Suppressor macrophage (primary cell): ENCODE results near the gene MKKS.
"Not testable (repeated sequence)": the region's sequence is repeated elsewhere in the genome, so short reads cannot be mapped to it uniquely, and the experiment has no call there.

ENCODE experiments used
- DNase-seq, 4 experiments: peaks; one replicate each; pipeline ENCODE4 v3.0.0-alpha.2; 2020 to 2022

Gene MKKS

DNA sequence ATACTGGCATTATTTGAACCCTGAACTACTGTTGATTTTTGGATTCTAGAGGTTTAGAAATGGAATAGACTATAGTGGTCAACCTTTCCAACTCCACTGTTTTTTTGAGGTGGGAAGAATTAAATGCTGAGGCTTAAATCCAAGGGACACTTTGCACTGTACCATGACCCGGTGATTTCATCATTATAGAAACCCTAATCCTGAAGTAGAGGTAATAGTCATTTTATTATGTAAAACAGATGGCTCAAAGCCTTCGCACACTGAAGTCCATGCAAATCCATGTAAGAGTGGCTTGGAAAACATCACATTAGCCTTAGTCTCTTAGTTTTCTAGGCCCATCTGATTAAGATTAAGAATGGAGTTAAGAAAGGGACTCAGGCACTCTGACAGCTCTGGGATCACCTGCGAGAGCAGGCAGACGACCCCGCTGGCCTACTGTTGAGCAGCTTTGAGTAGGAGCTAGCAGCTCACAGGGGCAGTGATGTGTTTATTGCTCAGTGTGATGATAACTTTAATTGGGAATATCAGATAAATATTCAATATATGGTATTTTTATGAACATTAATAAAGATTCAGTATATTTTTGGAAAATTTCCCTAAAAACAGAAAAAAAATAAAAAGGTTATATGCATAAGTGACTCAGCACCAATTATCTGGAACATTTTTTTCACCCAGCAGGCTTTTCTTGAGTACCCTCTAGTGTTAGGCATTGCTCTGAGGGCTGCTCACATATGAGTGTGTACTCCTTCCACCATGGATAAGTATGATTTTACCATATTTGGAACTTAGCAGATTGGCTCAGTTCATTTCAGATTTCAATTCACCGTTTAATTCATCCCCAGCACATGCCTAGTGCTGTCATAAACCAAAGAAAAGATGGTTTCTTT, 14.5 kb upstream of the MKKS start:
- DNase-seq: no peak

DNA sequence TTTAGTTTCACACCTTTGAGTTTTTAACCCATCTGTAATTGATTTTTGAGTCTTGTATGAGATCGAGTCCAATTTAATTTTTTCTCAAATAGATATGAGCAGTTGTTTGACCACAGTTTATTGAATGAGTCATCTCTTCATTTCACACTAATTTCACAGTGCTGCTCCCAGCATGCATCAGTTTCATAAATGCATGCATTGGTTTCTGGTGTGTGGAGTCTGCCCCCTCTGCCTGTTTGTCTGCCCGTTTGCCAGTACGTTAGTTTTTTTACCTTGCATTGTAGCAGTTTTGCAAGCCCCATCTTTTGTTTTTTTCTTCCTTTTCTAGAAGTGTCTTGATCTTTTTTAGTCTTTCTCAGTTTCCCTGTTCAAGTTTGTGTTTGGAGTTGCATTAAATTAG, 13.0 kb upstream of the MKKS start:
- DNase-seq: peak in 3 of 4 experiments; percentile 11 to 42 (median 33)

DNA sequence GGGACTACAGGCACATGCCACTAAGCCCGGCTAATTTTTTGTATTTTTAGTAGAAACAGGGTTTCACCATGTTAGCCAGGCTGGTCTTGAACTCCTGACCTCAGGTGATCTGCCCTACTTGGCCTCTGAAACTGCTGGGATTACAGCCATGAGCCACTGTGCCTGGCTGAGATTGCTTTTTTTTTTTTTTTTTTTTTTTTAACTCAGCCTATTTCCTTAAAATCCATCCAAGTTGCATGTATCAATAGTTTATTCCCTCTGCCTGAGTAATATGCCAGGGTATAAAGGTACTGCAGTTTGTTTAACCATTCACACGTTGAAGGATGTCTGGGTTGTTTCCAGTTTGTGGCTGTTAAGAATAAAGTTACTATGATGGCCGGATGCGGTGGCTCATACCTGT, 11.7 kb upstream of the MKKS start:
- no peak for DNase-seq

DNA sequence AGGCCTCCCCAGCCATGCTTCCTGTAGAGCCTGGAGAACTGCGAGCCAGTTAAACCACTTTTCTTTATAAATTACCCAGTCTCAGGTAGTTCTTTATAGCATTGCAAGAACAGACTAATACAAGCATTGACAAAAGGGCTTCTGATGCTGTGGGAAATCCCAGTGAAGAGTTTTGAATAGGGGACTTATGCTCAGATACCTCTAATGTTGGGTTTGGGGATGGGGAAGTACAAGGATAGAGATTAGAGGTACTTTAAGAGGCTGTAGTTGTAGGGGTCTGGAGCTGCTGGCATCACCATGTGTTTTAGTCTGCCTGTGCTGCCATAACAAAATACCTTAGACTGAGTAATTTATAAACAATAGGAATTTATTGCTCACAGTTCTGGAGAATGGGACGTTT, 9.9 kb upstream of the MKKS start:
- no peak for DNase-seq

DNA sequence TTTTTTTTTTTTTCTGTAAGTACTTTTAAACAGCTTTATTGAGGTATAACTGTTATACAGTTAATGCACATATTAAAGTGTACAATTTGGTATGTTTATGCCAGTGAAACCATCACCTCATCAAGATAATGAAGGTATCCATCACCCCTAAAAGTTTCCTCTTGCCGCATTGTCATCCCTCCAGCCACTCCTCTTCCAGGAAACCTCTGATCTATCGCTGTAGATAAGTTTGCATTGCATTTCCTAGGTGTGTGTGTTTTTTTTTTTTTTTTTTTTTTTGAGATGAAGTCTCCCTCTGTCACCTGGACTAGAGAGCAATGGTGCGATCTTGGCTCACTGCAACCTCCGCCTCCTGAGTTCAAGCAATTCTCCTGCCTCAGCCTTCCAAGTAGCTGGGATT, 4.2 kb upstream of the MKKS start:
- DNase-seq: no peak

DNA sequence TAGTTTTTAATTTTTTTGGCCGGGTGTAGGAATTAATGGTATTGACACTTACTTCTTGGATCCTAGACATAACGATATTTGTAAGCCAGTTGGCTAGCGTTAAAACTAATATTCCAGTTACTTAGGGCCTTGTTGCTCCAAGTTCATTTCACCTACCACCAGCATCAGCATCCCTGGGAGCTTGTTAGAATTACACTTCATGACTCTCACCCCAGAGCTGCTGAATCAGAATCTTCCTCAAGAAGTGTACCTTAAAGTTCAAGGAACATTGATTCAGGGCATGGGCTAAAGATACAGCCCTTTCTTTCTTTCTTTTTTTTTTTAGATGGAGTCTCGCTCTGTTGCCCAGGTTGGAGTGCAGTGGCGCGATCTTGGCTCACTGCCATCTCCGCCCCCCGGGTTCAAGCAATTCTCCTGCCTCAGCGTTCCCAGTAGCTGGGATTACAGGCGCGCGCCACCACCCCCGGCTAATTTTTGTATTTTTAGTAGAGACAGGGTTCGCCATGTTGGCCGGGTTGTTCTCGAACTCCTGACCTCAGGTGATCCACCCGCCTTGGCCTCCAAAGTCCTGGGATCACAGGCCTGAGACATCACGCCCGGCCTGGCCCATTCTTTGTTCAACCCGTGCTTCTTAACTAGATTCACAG, 2.2 kb upstream of the MKKS start:
- no peak for DNase-seq

DNA sequence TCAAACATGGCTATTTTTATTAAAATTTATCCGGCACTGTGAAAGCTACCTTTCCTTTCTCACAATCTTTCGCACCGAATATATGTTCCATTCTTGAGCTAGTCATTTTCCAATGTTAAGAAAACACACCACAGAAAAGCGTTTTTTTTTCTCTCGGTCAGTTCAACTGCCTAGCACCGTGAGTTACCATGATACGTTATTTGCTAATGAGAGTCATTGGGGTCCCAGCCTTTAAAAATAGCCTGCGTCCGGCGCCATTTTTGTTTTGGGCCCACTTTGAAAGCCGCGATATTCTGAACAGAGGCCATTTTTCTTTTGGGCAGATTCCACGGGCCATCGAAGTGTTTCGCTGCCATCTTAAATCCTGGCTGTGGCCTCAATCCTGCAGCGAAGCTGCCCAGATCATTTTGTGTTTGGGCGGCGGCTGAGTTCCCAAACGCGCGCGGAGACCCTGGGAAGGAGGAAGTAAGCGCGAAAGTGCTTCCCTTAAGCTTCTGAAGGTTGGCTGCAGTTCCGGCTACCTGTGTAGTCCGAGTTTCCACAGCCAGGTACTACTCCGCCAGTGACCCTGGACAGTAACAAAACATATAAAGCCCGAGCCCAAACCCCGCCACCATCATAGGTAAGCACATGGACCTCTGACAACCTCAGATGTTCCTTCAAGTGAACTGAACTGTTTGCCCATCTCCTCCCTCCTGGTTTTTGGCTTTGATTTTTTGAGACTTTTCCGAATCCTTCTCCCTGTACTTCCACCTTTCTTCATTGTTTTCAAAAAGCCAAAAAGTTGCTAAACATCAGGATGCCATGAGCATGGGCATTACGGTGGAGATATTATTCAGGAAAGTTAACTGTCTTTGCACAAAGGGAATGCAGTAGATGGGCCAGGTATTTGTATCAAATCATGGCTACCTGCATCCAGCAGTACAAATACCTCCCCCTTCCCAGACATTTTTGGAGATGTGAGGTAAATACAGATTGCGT, 1.1 kb upstream of the MKKS start, which contains the start of gene SLX4IP:
SLX4IP (plus strand) TSS at position 474 of the 981 bp plus-strand sequence. CDS start 22,900 bp downstream, outside the sequence.
- DNase-seq: peak; percentile 95 to 97 (median 96)

DNA sequence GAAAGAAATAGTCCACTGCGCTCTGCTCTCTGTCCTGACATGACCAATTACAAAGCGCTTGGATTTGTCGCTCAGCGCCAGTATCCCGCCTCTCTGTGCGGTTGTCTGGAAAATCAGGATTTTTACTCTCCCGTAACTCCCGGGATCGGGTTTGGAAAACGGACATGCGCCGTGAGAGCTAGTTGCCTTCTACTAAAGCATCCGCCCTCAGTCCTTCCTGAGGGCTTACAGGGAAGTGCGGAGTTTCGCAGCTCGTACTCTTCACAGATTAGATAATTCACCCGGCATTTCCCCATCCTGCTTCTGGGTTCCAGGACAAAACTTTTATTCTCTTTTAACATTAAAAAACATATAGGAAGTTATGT, 427 bp upstream of the MKKS start:
- peak; percentile 96 to 99 (median 98) for DNase-seq

DNA sequence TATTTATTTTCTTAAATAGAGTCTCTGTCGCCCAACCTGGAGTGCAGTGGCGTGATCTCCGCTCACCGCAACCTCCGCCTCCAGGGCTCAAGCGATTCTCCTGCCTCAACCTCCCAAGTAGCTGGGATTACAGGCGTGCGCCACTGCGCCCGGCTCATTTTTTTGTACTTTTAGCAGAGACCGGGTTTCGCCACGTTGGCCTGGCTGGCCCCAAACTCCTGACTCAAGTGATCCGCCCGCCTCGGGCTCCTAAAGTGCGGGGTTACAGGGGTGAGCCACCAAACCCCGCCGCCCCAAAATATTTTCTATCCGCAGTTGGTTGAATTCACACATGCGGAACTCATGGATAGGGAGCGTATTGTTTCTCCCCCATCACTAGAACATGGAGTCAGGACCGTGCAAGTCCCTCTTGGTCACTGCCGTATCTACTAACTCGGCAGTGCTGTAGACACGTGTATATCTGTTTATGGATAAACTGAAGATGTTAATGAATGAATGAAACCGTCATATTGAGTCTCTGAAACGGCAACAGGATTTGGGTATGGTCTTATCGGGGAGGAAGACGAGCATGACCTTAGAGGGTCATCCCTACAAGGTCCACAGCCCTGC, 904 bp downstream of the MKKS start:
- DNase-seq: peak in 1 of 4 experiments; percentile 4

DNA sequence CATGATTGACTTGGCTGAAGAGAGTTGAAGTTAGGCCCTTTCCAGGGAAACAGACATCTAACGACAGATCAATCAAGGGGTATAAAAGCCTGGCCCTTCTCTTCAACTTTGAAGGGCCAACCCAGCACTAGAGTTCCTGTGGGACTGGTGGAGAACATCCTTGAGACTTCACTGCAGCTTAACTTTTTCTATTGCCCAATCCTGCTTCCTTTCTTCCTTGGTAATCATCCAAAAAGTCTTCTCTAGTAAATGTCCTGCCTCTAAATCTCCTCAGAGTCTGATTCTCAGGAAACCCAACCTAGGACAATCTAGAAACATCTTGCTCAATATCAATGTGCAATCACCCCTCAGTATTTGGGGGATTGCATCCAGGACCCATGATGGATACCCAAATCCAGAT, 1.9 kb downstream of the MKKS start:
- DNase-seq: peak in 1 of 4 experiments; percentile 14

DNA sequence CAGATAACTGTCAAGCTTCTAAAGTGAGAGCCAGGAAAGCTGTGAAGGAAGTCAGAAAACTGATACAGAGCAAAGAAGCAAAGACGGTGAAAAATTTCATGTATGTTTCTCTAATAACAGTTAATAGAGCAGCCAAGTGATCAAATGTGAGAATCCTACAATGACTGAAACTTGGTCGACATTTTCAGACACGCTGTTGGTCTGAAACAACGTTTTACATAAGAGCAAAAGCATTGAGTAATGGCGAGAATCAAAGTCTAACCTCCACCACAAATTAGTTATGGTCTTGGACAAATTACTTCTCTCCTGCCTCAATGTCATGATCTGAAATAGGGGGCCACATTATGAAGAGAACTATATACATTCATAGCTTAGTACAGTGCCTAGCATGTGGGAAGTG, 3.3 kb downstream of the MKKS start:
- no peak for DNase-seq

DNA sequence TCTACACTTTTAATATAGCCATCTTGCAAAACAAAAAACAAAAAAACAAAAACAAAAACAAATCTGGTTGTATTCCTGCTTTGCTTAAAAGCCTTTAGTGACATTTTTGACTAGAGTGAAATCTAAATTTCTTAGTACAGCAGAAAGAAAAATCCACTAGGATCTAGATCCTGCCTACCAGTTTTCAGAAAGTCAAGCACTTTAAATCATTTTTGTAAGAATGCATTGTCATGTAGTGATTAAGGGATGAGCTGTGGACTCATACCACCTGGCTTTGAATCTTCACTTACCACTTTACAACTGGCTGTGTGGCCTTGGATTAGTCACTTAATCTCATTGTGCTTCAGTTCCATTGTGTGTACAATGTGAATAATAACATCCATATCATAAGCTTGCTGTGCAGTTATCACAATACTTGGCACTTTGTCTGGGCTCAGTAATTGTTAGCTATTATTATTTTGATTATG, 4.0 kb downstream of the MKKS start:
- DNase-seq: no peak

DNA sequence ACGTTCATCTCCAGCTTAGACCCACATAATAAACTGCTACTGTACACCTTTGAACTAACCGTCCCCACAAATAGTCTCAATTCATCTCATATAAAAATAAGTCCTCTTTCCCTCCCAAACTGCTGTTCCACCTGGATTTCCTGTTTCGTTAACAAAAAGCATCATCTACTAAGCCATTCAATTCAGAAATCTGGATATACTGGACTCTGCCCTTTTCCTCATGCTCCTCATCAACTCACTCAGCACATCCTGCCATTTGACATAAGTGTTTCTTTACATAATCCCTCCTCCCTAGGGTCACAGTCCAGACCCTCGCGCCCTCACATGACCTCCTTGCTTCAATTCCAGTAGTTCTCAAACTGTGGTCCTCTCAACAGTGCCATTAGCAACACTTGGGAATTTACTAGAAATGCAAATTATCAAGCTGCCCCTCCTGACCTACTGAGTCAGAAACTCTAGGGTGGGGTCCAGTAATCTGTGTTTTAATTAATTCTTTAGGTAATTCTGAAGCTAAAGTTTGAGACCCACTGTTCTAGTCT, 4.5 kb downstream of the MKKS start:
- no peak for DNase-seq

DNA sequence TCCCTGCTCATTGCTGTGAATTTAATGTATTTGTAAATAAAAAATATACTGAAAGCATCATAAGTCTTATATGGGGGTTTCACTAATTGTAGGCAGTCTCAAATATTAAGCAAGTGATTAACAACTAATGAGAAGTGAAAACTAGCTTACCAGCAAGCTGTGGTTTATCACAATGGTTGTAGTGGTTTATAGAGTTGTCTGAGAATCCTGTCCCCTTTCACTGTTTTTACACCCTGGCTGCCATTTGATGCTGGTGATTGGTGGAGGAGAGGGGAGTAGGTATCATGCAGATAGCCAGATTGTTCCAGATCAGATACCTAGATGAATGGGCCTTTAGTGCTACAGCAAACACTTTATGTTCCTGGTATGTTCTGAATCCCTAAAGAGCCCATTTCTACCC, 6.0 kb downstream of the MKKS start:
- no peak for DNase-seq

DNA sequence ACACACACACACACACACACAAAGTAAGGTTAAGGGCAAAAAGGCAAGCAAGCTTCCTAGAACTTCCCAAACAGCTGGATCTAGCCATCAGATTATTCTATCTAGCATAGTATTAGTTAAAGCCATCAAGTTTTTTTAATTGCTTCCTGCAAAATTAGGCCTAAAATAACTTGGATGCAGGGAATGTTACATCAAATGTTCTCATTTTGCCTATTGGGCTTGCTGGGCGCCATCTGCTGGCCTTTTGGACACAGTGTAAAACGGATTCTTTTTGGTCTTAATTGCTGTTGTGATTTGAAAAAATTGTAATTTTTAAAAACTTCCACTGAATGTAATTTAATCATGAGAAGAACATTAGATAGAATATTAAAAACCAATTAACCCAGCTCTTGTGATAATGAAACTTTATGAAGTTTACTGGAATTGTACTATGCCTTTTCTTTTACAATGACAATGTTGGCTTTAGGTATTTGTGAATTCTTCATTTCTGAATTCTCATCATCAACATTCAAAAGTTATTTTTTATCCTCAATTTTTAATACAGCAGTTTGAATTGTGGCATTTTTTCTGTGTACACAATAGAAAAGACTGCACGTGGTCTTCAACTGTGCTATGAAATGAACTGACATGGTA, 6.8 kb downstream of the MKKS start:
- DNase-seq: peak; percentile 50 to 78 (median 66)

DNA sequence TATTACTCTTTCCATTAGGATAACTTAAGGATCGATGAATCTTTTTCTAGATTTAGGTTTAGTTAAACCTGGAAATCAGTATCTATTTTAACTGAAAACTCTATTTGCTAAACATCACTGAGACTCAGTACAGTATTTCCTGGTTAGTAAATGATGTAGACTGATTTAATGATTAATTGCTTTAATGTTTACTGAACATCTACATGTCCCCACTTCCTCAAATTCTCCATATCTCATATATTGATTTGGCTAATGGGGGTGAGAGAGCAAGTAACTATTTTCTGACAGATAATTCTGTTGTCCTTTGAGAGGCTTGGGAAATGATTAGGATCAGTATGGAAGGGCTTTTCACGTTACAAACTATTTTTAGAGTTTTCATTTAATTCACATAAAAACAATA, 10.3 kb downstream of the MKKS start:
- DNase-seq: no peak

DNA sequence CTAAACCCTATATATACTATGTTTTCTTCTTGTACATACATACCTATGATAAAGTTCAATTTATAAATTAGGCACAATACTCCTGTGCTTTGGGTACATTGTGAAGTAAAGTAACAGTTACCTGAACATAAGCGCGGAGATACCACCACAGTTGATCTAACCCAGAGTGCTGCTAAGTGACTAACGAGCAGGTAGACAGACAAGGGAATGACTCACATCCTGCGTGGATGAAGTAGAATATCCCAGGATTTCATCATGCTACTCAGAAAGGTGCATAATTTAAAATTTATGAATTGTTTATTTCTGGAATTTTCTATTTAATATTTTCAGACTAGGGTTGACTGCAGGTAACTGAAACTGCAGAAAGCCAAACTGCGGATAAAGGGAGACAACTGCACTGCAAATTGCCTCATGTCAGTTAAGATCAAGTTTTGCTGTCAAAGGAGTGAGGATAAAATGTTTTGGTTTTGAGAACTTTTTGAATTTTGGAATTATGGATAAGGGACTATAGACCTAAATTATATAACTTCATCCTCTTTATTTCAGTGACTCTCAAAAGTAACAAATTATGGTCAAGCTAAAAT, 14.4 kb downstream of the MKKS start:
- no peak for DNase-seq

DNA sequence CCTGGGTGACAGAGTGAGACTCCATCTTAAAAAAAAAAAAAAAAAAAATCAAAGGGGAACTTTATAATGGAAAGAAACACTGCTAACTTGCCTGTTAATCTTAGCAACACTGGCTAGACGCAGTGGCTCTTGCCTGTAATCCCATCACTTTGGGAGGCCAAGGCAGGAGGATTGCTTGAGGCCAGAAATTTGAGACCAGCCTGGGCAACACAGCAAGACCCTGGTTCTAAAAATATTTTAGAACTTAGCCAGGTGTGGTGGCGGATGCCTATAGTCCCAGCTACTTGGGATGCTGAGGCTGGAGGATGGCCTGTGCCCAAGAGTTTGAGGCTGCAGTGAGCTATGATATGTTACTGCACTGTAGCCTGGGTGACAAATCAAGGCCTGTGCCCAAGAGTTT, 16.8 kb downstream of the MKKS start:
- not testable (repeated sequence) for DNase-seq

DNA sequence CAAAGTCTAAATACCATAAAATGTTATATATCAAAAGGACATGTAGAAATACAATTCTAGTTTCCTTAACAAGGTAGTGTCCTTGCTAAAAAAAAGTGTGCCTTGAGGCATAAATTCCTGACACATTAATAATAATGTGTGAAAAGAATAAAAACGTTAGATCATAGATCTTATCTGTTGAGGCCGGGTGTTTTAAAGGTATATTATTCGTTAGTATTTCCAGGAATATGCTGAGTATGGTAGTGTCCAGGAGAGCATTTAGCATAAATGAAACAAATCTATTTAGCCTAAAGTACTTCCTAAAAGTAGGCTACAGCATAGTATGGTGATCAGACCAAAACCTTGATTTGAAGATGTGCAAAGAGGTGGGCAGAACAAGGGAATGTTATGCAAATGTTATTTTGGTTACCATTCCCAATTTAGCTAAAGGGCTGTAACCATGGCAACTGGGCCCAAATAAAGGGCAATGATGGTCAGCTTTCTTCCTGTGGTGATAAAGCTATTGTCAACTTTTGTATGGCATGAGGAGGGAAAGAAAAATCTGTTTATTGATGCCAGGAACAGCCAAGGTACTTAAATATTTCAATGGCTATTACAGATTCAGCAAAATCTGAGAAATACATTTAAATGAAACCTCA, 18.9 kb downstream of the MKKS start:
- no peak for DNase-seq

DNA sequence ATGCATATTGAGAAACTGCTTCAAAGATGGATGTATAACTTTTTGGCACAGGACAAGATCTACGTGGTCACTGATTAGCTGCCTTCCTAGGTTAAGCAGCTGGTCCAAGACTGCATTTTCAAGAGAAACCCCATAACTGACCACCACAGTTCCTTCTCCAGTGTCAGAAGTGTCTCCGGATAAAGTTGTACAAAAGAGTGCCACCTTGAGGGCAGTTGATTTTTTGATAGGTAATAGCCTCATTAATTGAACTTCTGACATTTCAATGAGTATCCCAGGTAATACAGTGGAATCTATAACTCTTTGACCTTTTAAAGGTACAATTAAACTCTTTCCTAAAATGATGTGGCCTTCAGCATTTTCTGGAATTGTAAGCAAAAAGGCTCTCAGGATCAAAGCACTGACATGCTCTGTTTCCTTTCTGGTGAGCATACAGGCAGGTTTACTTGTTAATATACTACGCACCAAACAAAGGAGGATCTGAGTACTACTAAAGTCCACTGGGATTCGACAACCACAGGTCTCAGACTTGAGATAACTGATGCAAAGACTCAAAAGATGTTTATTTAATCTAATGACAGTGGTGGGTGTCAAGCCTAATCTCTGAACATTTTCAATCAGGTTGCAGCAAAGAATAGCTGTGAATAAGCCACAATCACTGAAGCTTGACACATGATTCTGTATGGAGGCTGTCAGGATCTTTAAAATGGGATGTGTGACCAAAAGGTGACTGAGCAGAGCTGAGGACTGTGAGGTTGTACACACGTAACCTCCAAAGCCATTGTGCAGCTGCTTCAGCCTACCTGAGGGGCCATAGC, 21.2 kb downstream of the MKKS start:
- DNase-seq: no peak
